HuH-7.5 (cell line): ENCODE results near the gene PLD5.
"Not testable (repeated sequence)": the region's sequence is repeated elsewhere in the genome, so short reads cannot be mapped to it uniquely, and the experiment has no call there.

ENCODE experiments used
- DNase-seq: peaks from one replicate; pipeline ENCODE4 v3.0.0; 2011; ENCODE audit warnings: low spot score

The PLD5 gene

DNA sequence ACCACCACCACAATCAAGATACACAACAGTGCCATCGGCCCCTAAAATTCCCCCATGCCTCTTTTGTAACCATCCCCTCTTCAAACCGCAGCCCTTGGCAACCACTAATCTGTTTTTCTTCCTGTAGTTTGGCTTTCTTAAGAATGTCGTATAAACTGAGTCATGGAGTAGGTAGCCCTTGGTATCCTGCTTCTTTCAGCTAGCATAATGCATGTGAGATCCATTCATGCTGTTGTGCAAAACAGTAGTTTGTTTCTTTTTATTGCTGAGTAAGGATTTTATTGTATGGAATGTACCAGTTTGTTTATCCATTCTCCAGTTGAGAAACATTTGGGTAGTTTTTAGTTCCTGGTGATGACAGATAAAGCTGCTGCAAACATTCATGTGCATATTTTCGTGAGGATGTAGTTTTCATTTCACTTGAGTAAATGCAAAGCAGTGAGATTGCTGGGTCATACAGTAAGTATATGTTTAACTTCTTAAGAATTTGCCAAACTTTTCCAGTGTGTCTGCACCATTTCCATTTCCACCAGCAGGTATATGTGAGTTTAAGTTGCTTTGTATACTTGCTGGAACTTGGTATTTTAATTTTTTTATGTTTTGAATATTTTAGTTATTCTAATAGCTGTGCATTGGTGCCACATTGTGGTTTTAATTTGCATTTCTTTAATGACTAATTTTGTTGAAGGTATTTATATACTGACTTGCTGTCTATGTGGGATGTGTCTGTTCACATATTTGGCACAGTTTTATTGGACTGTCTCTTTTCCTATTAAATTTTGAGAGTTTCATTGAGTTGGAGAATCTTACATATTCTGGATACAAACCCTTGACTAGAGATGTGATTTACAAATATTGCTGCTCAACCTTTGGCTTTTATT lies 377.2 kb downstream of the PLD5 start:
- DNase-seq, result no peak

DNA sequence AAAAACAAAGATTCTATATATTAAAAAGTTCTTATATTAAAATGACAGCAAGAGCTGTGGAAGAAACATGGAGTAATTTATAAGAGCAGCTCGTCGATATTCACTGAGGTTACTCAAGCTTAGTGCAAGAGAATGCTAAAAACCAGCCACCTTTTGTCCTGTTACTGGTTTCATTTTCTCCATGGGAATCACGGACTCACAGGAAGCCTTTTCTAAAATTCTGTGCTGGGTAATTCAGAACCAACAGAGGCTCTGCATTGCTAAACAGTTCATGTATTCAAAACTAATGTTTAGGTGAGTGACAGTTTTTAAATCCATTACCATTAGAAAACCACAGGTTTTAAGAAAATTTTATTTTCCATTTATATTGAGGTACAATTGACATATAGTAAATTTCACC lies 377.8 kb downstream of the PLD5 start:
- DNase-seq, result no peak

DNA sequence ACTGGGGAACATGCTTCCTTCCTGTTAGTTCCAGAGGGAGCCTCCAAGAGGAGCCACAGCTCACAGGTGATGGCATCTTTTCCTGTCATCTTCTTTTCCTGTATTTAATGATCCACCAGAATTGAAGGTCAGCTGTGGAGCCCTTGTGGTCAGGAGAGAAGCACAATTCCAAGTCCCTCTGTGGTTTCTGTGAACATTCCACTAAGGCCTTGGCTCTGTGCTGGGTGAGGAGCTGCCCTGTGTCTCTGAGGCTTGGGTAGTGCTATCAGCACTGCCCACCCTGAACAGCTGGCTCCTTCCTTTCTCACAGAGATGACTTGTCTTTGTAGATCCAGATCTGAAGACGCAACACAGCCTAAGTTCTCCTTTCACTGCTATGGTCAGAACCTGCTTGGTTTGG lies 383.7 kb downstream of the PLD5 start:
- DNase-seq, result no peak

DNA sequence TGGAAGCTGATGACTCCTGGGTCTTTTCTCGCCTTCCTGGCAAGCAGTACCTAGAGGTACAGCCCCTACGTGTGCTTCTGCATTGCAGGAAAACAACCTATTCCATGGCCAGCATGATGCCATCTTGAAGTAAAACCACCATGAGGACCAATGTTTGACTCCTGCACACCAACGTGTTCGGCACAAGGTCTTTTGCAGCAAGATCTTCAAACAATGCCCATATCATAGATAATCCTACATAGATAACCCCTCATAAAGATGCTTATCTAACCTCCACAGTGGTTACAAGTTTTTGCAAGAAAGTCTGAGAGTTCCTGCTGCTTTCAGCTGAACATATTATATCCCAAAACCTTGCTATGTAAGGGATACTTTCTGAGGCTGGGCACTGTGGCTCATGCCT lies 384.5 kb downstream of the PLD5 start:
- DNase-seq, result no peak

DNA sequence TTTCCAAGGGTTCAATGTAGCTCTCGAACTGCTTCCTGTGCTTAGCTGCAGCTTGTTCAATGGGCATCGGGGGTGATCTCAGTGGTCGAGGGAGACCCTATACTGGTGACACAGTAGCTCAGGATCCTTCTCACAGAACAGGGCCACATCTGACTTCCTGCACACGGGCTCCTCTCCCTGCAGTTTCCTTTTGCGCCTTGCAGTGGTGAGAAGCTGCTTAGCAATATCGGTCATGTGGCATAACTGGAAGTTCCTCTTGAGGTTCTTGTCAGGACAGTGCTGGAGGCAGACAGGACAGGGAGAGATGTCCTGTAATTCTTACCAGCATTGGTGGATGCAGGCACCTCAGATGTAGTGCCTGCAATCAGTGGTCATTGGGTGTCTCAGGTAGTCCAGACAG lies 385.1 kb downstream of the PLD5 start:
- DNase-seq, result no peak

DNA sequence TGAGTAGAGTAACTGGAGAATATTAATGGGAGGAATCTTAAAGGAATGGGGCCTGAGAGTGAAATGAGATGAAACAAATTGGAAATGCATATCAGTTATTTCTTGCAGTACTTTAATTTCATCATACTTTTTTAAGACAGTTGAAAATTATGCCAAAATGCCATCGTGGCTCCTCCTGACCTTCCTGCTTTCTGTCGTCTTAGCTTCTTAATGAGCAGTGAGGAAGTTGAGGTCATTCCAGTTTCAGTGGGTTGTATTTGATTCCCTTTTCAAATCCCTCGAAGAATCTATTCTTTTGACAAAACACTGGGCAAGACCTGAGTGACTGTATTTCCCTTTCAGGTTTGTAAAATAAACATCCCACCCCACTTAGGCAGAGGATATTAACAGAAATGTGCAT lies 390.7 kb downstream of the PLD5 start:
- no peak for DNase-seq

DNA sequence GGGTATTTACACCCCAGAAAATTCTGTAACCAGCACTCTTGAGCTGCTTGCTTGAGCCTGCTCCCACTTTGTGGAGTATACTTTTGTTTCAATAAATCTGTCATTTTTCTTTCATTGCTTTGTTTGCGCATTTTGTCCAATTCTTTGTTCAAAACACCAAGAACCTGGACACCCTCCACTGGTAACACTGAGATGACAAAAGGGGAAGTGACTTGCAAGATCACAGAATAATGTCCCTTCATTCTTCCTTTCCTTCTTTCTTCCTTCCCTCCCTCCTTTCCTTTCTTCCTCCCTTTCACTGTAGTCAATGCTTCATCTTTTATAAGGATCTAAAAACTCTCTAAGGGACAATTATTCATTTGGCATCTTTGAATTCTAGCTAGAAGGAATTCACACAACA lies 391.1 kb downstream of the PLD5 start:
- DNase-seq, result no peak

DNA sequence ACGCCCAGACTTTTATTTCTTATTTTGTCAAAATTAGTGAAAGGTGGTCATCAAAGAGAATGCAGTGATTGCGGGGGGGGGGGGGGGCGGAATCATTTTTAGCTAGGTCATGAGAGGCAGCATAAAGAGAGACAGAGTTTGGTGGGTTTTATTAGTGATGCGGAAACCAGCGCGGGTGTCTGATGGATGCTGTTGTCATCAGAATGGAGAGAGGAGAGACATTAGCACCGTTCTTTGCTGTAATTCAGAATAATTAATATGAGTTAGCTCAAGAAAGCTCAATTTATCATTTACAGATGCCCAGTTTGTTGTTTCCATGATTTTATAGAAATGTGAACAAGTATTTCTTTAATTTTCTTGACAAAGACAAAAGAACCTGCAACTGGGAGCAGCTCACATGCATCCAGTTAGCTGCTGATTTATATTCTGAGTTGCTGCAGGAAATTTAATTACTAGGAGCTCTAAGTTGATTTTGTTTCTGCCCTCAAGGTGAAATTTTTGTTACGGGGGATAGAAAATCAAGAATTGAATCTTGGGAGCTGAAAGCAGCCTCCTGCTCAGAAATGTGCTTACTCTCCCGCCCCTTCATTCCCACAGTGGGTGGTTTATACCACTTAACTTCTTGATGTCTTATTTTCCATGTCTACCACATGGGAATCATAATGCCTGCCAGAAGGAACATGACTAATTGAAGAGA lies 392.2 kb downstream of the PLD5 start:
- no peak for DNase-seq

DNA sequence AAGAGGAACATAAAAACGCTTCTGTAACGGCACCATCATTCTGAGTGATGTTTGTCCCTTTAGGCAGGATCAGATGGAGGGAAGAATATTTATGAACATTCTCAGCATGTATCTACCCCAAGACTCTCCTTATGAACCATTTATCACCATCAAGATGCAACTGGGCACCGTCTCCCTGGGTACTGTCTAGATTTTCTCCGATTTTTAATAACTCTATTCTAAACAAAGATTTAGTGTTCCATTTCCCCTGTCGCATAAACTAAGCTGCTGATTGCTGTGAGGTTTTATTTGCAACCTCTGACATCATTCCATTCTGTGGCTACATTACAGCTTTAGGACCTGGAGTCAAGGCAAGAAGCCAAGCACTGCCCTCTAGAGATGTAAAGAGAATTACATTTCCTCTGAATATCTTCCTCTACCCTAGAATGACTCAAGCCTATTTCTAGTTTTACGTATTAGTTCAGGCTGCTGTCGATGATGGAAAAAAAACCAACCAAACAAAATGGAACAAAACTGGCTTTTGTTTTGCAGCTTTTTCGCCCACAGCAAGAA lies 395.5 kb downstream of the PLD5 start:
- DNase-seq, result peak; percentile 29

DNA sequence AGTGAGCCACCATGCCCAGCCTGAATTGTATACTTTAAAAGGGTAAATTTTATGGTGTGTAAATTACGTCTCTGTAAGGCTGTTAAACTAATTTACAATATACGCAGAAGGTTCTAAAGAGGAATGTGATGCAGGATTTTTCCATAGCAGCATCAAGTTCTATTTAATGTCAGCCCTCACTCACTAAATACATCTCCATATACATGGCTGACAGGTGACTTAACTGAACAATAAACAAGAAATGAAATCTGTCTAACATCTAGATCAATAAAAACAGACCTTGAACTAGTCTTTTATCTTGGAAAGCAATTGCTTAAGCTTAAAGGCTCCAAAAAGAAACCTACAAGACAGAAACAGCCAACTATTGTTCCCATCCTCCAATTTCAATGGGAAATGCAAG lies 404.1 kb downstream of the PLD5 start:
- no peak for DNase-seq

DNA sequence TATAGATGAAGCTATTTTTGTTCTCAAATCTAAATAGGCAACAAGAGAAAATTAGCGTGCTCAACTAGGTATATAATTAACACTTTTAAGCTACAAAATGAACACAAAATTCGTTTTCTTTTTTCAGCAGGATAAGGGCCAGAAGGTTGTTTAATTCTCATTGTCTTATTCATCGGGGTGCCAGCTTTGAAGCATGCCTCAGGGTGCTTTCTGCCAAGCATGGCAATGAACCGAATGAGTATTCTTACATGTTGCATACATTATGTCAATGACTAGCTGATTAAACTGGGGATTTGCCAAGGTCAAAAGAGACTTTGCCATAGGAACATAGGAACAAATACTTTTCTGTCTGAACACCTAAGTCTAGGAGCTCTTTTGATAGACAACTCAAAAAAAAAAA lies 423.6 kb downstream of the PLD5 start:
- DNase-seq, result no peak

DNA sequence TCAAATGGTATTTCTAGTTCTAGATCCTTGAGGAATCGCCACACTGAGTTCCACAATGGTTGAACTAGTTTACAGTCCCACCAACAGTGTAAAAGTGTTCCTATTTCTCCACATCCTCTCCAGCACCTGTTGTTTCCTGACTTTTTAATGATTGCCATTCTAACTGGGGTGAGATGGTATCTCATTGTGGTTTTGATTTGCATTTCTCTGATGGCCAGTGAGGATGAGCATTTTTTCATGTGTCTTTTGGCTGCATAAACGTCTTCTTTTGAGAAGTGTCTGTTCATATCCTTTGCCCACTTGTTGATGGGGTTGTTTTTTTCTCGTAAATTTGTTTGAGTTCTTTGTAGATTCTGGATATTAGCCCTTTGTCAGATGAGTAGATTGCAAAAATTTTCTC lies 427.2 kb downstream of the PLD5 start:
- DNase-seq, result not testable (repeated sequence)

DNA sequence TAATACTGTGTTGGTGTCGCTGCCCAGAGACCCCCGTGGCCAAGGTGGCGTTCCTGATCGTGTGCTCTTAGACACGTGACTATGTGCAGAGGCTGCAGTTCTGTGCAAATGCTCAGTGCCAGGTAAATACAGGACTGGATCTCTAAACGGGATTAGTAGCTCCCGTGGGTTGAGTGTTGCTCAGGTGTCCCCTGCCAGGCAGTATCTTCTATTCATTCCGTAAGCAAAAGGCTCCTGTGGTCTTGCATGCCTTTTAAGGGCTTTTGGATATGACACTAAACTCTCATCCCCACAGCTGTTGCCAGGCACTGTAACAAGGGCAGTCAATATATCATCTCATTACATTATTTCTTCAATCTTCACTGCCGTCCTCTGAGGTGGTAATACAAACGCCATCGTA lies 431.4 kb downstream of the PLD5 start:
- DNase-seq, result no peak

DNA sequence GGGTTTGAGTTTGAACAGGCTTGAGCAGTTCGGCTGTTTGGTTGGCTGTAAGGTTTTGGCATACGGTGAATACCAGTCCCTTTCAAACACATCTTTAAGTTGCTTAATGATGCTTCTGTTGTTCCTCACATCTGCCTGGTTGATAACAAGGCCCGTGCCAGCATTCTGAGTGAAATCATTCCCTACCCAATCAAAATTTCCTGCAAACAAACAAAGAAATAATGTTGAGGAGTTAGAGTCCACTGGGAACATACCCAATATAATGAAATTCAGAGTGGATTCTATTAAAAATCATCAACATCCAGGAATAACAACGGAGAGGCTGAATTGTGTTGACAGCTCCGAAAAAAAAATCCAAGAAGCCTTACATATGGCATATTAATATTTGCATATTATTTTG lies 434.6 kb downstream of the PLD5 start:
- DNase-seq, result no peak

DNA sequence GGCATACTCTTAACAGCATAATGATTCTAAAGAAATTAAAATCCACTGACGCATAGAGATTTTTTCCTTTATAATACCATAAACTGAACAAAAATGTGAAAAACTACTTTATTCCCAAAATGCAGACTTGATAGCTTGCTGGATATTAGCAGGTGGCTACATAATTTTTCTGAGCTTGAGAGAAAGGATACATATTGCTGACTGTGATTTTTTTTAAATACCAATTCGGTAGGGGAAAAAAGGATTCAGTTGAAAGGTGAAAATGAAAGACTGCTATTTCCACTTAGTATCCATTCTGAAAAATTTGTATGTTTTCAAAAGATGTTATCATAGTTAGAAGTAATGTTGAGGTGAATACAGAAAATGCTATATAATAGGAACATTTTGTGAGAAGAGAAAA lies 435.6 kb downstream of the PLD5 start:
- no peak for DNase-seq

DNA sequence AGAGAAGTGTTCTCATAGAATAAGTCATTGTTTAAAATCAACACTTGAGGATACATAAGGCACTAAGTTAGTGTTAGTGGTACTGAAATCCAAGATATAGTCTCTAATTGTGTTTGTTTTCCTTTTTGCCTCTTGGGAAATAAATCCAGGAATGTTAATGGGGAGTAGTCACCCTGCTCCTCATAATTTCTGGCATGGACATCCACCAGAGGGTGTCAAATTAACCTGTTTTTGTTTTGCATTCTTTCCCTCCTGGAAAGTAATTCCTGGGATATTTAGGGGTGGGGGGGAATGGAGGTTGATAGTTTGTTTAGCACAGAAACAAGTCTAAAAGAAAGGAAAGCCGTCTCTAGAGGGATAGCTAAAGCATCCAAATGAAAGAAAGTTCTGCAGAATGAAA lies 437.8 kb downstream of the PLD5 start:
- DNase-seq, result no peak

DNA sequence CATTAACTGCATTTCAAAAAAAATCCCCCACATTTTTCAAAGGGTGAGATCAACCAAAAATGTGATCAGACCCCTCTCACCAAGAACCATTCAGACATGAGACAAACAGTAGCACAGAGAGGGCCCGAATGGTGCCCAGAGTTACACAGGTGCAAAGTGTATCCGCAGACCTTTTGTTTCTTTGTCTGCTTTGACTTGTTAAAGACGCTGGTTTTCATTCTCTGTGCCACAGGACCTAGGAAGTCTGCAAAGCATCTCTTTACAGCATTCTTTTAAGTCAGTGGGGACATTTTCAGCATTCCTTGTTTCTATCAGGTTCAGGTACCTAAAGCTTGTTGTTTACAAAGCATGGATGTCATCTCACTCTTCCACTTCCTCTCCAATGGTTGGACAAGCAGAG lies 438.4 kb downstream of the PLD5 start:
- DNase-seq, result no peak

DNA sequence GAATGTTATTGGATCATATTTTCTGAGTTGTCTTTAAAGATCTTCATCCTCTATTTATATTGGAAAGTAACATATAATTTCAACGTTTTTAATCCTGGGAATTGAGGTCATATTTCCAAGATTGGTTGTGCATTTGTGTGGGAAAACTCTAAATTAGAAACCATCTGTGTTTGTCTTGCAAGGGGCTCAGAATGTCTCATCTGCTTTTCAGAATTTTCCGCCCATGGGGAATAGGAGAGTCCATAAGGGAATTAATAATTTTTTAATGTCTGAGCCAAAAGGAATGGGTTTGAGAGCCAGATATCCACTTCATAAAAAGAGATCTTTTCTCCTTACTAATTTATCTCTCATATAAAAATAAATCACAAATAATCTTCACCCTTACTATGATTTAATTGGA lies 440.8 kb downstream of the PLD5 start:
- DNase-seq, result no peak

DNA sequence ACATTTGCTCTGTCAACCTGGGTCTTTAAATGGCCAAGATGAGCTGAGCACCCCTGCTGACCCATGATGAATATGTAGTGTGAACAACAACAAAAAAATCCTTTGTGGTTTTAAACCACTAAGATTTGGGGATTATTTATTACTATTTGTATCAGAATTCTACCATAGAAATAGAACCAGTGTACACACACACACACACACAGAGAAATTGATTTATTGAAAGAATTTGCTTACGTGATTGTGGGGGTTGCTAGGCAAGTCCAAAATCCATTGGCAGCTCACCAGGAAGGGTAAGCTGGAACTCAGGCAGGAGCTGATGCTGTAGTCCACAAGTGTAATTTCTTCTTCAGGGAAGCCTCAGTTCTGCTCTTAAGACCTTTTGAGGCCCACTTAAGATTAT lies 443.1 kb downstream of the PLD5 start:
- DNase-seq, result no peak

DNA sequence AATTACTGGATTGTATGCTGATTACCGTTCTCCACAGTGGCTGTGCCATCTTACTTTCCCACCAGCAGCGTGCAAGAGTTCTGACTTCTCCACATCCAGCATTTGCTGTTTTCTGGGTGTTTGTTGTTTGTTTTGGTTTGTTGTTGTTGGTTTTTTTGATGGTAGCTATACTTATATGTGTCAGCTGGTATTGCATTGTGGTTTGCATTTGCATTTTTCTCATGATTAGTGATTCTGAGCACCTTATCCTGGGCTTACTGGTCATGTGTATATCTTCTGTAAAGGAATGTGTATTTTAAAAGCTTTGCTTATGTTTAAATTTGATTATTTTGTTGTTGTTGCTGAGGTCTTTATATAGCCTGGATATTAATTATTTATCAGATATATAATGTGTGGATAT lies 458.7 kb downstream of the PLD5 start:
- no peak for DNase-seq

DNA sequence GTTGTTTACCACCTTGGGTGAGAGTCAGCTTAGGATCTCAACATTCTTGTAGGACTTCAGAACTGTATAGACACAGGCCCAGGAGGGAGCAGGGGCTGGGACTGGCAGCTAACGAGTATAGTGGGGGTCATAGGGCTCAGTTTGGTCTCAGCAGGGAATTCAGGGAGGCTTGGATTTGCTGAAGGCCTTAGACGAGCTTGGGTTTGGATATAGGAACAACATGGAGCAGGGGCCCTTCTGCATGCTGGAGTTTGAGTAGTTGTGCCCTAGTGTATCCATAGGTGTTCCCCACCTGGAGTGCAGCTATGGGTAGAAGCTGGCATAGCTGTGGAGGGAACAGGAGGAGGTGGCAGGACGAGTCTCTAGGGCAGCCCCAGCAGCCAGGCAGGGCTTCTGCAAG lies 462.2 kb downstream of the PLD5 start:
- DNase-seq, result no peak

DNA sequence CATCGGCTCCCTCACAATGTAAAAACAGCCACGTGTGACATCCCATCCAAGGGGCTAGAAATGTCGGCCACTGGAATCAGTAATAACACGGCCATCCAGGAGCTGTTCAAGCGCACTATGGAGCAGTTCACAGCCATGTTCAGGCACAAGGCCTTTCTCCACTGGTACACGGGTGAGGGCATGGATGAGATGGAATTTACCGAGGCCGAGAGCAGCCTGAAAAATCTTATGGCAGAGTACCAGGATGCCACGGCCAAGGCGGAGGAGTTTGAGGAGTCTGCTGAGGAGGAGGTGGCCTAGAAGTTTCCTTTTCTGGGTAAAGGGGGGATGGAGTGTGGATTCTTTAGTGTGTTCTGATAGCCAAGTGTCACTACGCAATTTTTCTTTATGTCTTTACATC lies 464.5 kb downstream of the PLD5 start:
- DNase-seq, result no peak

DNA sequence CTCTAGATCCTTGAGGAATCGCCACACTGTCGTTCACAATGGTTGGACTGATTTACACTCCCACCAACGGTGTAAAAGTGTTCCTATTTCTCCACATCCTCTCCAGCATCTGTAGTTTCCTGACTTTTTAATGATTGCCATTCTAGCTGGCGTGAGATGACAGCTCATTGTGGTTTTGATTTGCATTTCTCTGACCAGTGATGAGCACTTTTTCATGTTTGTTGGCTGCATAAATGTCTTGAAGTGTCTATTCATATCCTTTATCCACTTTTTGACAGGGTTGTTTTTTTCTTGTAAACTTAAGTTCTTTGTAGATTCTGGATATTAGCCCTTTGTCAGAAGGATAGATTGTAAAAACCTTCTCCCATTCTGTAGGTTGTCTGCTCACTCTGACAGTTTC lies 465.9 kb downstream of the PLD5 start:
- not testable (repeated sequence) for DNase-seq
